ENCODE results near the gene C1GALT1.
A peak's percentile ranks its signal among the peaks of the same experiment; 100 is the strongest.

The C1GALT1 gene

GRCh38 chr7:7169296-7169695 is 13.0 kb upstream of the C1GALT1 start:
- in situ Hi-C loops (cut with HindIII; ENCODE audit: low sequenced_read_pairs) = no loop called here
- no peak for TF ChIP-seq CTCF (IDR thresholded peaks at IDR 0.05; ENCODE audit: low read depth, low read length, missing control alignments)
- no peak for DNase-seq (ENCODE audit: low read depth)
- H3K4me3 ChIP-seq (ENCODE audit: low read depth, low read length) = no peak overlapping the region

GRCh38 chr7:7173956-7174632 is 8.2 kb upstream of the C1GALT1 start:
- in situ Hi-C loops (cut with HindIII; ENCODE audit: low sequenced_read_pairs) = no loop called here
- TF ChIP-seq CTCF (IDR thresholded peaks at IDR 0.05; ENCODE audit: low read depth, low read length, missing control alignments) = no peak
- no peak for DNase-seq (ENCODE audit: low read depth)
- no peak overlapping the region for H3K4me3 ChIP-seq (ENCODE audit: low read depth, low read length)

GRCh38 chr7:7175075-7175695 is 7.2 kb upstream of the C1GALT1 start:
- TF ChIP-seq CTCF (IDR thresholded peaks at IDR 0.05; ENCODE audit: low read depth, low read length, missing control alignments) = no peak
- in situ Hi-C loops (cut with HindIII; ENCODE audit: low sequenced_read_pairs) = no loop called here
- DNase-seq (ENCODE audit: low read depth) = no peak
- H3K4me3 ChIP-seq (ENCODE audit: low read depth, low read length) = no peak overlapping the region

- in situ Hi-C loops (cut with HindIII; ENCODE audit: low sequenced_read_pairs) = no loop called here
- H3K4me3 ChIP-seq (ENCODE audit: low read depth, low read length) = no peak overlapping the region
- no peak for TF ChIP-seq CTCF (IDR thresholded peaks at IDR 0.05; ENCODE audit: low read depth, low read length, missing control alignments)
- DNase-seq (ENCODE audit: low read depth) = peak; percentile 88
Observed at GRCh38 chr7:7176406-7177043, 5.8 kb upstream of the C1GALT1 start.

GRCh38 chr7:7177044-7177517 is 5.3 kb upstream of the C1GALT1 start:
- no peak for TF ChIP-seq CTCF (IDR thresholded peaks at IDR 0.05; ENCODE audit: low read depth, low read length, missing control alignments)
- peak; percentile 75 for DNase-seq (ENCODE audit: low read depth)
- in situ Hi-C loops (cut with HindIII; ENCODE audit: low sequenced_read_pairs) = no loop called here
- no peak overlapping the region for H3K4me3 ChIP-seq (ENCODE audit: low read depth, low read length)

- in situ Hi-C loops (cut with HindIII; ENCODE audit: low sequenced_read_pairs) = no loop called here
- H3K4me3 ChIP-seq (ENCODE audit: low read depth, low read length) = no peak overlapping the region
- no peak for DNase-seq (ENCODE audit: low read depth)
- no peak for TF ChIP-seq CTCF (IDR thresholded peaks at IDR 0.05; ENCODE audit: low read depth, low read length, missing control alignments)
Observed at GRCh38 chr7:7178081-7178480, 4.3 kb upstream of the C1GALT1 start.
